Embryonic facial prominence (tissue), 1 donor: Measurements from ENCODE around the gene BCL11B.

Source experiments
- DNase-seq: peaks from one replicate; pipeline ENCODE4 v3.0.0-alpha.2; 2016; ENCODE audit errors: extremely low spot score

BCL11B gene

GRCh38 chr14:99254328-99255009, 17.5 kb downstream of the BCL11B start:
- DNase-seq: no peak

- DNase-seq: no peak
Measured at GRCh38 chr14:99253890-99254289, 18.1 kb downstream of the BCL11B start.

DNA sequence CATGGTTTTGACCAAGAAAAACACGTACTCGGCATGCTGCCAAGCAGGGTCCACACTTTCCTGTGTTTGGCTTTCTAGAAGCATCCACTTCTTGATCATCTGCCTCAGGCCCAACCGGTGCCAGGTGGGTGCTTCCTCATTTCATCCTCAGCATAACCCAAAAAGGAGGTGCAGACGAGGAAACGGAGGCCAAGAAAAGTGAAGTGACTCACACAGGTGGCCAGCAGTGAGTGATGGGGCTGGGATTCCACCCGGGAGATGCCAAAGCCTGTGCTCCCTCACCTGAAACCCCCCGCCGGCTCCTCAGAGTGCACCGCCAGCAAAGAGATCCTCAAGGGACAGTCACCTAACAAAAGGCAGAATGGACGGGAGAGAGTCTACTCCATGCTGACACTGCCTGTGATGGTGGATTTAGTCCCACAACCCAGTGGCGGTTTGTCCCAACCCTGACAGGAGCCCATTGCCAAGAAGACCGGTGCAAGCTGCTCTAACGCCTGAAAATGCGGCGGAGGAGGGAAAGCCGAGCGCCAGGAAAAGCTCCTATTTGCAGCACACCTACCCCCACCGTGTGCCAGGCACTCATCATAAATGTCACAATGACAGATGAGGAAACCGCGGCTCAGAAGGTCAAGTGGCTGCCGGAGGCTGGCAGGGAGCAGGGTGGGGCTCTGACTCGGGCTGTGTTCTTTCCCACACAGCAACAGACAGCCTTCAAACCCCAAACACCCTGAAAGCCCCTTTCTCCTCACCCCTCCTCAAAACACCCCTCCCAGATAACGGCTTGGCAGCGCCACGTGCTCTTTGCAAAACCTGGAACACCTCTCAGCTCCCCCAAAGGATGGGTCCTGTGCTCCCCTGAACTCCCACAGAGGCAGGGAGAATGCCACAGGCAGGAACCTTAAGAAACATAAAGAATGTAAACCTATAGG, 18.8 kb downstream of the BCL11B start:
- no peak for DNase-seq

DNA sequence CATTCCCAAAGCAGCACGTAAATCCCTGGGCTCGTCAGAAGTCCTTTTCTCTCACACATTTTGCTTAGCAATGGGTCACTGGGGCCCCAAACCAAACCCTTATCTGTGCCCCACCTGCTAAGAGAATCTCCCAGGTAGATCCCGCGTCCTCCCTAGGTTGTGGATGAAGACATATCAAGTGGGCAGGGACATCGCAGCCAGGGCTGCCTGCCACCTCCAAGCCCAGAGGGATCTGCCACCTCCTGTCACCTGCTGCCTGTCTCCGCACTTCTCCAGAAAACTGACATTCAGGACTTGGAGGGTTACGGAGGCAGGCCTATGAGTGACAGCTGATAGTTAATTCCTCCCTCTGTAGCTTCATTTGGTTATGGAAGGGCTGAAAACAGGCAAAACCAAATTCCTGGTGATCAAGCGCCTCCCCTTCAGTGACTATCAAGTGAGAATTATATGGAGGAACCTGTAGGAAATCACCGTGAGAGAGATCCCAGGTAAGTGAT, 19.5 kb downstream of the BCL11B start:
- no peak for DNase-seq

- no peak for DNase-seq
Measured at GRCh38 chr14:99251721-99252120, 20.3 kb downstream of the BCL11B start.

DNA sequence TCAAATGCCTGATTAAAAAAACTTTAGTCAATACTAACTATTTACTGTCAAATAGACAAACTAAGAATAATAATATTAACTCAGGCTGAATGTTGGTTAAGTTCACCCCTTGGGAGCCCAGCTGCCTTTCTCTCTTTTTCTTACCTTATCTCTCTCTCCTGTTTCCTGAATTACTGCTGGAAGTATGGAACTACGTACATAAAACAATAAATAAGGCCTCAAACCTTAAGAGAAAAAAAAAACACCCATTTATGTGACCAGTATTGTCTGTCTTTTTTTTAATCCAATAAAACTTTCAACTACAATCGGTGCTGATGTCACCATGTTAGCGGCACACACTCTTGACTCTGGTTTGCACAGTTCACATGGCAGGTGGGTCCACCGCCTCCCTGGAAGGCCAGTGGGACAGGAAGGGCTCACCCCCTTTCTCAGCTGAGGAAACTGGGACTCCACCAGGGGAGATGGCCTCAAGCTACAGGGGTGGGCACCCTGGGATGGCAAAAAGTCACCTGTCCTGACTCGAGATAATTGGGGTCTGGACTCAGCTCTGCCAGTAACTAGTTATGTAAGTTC, 21.3 kb downstream of the BCL11B start:
- no peak for DNase-seq

DNA sequence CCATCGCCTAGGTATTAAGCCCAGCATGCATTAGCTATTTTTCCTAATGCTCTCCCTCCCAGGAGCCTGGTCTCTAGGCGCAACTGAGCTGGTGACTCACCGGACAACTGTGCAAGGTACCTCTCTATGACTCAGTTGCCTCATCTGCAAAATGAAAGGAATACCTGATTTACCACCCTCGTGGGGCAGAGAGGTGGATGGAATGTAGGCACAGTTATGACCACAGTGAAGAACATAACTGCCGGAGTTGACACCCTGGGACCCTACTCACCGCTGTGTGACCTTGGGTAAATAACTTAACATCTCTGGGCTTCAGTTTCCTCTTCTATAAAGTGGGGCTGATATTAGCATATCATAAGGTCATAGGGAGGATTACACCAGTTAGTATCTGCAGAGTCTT, 22.6 kb downstream of the BCL11B start:
- DNase-seq: no peak

- DNase-seq: no peak
Measured at GRCh38 chr14:99248761-99249171, 23.2 kb downstream of the BCL11B start.

GRCh38 chr14:99247772-99248171, 24.2 kb downstream of the BCL11B start:
- DNase-seq: no peak

DNA sequence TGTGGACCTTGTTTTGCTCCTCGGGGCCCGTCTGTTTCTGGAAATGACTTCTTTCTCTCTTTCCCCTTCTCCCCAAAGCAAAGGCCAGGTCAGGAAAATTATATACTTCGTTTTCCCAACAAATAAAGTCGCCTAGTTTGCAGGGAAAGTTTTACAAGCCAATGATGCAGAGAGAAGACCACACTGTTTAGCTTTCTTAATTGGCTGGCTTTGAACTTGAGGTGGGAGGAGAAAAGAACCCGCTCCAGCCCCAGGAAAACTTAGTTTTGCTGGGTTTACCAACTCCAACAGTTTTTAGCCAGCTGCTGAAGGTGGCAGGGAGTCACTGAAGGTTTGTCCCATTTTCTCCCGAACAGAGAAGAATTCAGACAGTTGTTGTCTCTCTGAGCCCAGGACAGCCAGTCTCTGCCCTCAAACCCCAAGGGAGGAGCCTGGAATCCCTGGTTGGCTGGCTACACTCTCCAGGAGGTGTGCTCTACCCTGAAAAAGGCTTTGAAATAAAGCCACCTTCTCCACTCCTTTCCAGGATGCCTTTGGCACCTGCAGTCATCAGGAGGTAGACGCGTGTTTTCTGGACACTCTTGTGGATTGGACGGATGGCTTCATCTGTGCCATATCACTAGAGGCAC, 24.8 kb downstream of the BCL11B start:
- no peak for DNase-seq

GRCh38 chr14:99246536-99247097, 25.4 kb downstream of the BCL11B start:
- no peak for DNase-seq

GRCh38 chr14:99245564-99246511, 26.2 kb downstream of the BCL11B start:
- no peak for DNase-seq

DNA sequence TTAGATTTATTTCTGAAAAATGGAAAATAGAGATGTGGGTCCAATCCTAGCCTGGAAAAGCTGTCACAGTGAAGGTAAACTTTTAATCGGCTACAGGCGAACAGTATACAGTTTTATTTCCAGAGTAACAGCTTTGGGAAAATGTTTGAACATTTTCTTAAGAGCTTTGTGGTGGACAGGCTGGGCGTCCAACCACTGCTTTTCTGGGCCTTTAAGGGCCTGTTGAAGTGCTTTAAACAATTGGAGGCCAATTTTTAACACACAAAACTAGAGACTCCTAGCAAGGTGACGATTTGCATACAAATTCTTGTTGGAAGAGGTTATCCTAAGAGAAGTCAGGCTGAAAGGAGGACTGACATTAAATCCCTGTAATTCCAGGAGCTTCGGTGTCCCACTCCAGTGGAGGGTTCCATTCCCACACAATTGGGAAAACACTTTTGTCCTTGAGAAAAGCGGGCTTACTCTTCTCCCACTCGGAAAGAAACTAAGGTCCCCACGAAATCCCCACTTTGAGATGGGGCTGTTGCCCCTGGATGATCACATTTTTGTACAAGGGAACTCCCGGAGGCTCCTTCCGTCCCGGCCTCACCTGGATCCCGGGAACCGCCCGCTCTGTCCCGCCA, 26.9 kb downstream of the BCL11B start:
- no peak for DNase-seq

DNA sequence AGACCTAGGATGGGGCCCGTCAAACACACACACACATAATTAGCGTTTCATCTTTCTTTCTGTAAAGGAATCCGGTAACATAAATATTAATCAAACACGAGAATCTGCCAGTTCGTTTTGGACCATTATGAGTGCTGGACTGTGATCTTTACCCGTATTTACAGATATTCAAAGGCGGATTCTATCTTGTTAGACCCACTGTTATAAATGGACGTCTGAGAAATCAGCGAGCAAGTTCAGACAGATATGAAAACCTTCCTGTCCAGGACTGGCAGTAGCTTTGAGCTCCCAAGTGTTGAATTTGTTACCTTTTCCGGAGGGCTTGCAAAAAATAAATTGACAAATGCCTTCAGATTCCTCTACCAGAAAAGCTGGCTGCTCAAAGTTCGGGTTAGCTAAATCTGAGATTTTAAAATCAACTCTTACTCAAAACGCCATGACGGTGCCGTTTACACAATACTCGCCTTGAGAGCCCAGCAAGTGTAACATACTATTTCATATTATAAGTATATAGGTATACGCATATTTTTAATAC, 27.6 kb downstream of the BCL11B start:
- no peak for DNase-seq

- no peak for DNase-seq
Measured at GRCh38 chr14:99242816-99243721, 28.9 kb downstream of the BCL11B start.

- DNase-seq: no peak
Measured at GRCh38 chr14:99242238-99242637, 29.8 kb downstream of the BCL11B start.

DNA sequence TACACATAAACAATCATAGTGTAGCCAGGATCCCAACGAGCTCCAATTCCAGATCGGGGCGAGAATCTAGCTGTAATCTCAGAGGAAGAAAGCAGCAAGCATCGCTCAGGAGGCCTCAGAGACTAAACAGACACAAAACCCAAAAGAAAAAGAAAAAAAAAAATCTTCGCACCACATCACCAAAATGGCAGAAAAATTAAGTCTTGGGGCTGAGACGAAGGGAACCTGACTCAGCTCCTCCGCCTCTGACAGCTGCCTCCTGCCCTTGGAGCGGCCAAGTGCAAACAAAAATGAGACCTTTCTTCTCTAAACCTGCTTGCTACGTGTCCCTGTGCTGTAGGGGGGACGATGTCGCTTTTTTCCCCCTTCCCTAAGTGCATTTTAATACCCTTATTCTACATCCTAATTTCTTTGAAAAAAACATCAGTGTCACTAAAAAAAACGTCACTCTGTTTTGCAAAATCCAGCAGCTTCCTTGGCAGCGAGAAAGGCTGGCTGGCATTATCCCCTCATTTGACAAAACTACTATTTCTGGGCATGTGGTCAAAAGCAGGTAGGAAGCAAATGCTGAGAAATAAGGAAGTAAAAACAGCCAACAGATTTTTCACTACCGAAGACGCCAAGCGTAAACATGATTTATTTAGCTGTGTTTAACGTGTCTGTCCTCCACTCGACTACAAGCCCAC, 30.5 kb downstream of the BCL11B start:
- no peak for DNase-seq

DNA sequence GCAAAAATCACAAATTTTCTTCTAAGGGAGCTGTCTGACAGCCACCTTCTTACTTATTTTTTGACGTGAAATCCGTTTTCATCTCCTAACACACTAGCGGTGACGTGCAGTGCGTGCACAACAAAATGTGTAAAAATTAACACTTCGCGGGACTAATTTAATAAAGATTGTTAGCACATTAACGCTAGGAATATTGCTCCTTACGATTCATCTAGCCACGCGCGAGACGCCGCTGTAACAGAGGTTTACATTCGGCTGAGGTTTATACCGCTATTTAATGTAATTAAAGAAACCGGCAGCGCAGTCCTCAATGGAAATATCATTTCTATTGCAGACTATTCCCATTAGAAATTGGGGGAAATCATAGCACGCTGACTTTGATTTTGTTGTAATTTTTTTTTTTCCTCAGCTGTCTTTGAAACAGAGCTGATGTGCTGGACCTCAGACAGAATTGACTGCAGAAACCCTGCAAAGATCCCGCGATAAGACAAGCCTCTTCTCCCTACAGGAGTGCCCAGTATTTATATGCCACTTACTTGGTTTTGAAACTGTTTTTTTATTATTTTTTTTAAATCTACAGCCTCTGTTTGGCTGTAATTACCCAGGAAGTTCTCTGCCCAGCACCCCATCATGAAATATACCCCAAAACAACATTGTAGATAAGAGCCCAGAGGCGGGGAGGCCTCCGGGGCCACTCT, 31.2 kb downstream of the BCL11B start:
- no peak for DNase-seq
